Endometrial microvascular endothelial cells (primary cell): ENCODE results near the gene PRUNE2. TPM values are rescaled to one million over a fixed set of nuclear protein-coding genes. Genes with fewer than 3 reads are reported as not detected.

Experiments
- in situ Hi-C: cut with HindIII; loops from 2 replicates; pipeline ENCODE4 v1.10.0; 2017; ENCODE audit warnings: low sequenced_read_pairs, low pct_unique_long_range_greater_than_20kb; ENCODE audit errors: inconsistent ontology term
- total RNA-seq: library from RNA; depleted of rRNA; stranded (reverse); fragments of >200 nt; gene quantifications from one replicate; pipeline ENCODE4 v1.2.3, GENCODE V29; 2015; ENCODE audit errors: inconsistent ontology term

PRUNE2 gene
- total RNA-seq, 1 donor from 2014 or later = 10.8 TPM

DNA sequence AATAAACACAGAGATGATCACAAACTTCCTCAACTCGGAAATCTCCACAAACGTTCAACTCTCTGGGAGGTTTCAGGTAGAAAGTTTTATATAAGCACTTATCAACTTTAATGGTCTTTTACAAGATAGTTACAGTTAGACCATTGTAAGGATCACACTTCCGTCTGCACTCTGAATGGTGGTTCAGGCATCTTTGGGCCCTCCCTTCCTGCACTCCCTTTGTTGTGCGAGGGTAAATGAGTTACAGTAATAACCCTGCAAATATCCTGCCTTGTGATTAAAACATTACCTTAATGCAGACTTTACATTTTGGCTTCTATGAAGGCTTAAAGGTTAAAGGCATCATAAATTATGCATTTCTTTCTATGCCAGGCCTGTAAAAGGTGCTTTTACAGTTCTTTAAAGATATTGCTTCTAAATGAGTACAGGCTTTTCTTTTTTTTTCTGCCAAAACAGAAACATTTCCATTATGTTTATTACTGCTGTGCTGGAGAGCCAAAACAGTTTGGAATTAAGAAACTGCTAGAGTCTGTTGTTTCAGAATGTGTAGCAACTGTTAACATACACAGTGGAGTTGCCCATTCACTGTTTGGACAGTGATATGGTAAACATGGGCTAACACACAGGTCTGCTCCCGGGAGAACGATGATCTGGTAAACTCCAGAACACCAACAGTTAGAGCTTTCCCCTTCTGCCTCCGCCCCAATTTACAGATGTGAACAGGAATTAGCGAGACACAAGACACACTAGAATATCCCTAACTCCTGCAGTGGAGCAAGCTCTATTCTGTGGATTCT, 1.1 kb downstream of the PRUNE2 start:
- in situ Hi-C loops = no loop called here

- in situ Hi-C loops = no loop called here
Observed at GRCh38 chr9:76902395-76902794, 3.5 kb downstream of the PRUNE2 start.

DNA sequence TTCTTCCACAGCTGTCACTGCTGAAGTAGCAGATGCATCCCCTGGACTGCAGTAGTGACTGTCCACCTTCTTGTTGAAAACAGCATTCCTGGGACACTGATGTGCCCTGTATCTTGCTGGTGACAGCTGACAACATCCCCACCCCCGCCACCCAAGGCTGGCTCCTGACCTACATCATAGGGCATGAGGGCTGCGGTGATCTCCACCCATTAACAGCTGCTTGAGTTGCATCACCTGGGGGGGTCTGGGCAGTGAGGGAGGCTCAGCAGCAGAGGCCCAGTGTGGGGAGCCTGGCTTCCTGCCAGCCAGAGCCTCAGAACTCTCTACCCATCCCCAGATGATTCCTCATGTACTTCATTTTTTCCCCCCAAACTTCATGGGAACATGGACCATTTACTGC, 4.1 kb downstream of the PRUNE2 start:
- in situ Hi-C loops = no loop called here

GRCh38 chr9:76900884-76901440, 5.0 kb downstream of the PRUNE2 start:
- in situ Hi-C loops = no loop called here

DNA sequence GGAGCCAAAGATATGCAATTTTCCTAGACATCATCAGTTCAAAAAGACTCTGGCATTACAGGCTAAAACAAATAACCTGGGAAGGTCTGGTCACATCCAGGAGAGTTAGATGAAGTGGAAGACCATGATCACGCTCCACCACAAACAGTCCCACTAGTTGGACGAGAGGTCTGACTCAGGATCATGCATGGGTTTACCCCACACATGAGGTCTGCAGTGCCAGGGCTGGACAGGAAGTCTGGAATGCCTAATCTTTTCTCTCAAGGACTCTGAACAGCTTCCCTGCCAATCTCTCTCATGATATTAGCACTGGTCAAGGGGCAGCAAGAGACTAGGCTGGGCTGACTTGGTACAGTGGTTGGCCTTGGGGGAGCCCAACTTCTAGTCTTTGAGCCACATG, 7.1 kb downstream of the PRUNE2 start:
- in situ Hi-C loops = no loop called here

DNA sequence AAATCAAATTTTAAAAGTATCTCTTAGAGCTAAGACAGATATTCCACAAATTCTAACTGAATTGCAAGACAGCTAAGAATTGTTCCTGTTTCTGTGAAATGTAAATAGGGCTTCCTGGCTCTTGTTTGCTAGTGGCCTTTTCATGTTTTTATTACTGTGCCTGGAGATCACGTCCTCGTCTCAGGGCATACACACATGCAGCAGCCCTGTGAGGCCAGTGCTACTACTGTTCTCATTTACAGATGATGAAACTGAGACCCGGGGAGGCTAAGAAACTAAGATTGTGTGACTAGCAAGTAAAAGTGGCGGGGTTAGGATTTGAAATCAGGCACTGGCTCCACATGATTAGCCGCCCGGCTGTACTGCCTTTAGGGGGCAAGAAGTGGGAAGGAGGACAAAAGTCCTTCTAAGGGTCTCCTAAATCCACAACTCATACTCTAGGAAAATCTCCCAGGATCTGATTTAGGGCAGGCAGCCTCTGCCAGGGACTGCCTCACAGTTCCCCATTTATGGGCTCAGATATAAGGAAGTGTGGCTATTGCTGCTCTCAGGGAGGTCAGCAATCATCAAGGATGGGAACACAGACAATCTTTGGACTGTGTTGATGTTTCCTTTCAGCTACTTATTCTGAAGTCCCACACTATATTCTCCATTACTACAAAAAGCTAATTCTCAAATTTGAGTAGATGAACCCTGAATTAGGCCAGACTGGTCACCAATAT, 7.9 kb downstream of the PRUNE2 start:
- in situ Hi-C loops = no loop called here

DNA sequence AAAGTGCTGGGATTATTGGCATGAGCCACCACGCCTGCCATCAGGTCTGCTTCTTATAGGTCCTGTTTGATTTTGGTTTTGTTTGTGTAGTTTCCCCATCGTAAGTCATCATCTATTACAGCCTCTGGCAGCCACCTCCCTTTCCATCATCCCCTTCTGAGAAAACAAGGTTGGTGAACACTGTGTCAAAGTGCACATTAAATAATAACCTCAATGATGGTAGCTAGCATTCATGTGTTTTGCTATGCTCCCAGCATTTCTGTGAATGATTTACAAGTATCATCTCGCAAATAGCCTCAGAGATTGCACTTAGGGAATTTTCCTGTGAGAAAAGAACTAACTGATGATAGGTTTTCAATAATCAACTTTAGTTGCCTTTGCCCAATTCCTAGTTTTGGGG, 9.9 kb downstream of the PRUNE2 start:
- in situ Hi-C loops = no loop called here

DNA sequence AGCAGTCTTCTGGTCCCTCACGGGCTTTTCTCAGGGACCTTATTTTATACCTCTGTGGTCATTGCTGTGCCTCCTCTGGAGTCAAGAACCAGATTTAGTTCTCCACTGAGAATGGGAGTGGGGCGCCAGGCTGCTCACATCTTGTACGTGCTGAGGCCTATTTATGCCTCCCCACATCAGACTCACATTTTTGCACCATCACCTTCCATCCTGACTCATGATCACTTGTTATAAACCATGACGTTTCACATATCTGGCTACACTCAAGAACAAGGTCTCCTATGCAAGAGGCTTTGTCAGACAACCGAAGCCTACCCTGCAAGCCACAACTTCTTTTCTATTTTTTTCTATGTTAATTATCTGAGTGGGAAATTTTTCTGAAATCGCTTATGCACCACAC, 10.7 kb downstream of the PRUNE2 start:
- in situ Hi-C loops = no loop called here

DNA sequence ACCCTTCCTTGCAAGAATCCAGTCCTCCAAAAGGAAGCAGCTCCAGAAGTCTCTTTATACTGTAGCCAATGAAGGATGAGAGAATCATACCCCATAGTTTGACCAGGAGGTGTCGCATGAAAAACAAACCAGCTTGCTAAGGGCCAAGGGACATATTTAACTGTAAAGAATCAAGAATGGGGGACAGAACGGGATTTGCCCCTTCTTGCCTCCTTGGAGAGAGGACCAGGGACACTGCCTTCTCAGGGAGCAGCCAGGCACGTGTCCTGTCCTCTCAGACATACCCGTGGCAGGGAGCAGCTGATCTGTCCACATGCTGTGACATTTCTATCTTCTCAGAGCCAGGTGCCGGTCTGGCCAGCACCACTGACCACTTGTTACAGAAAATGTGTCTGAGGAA, 11.7 kb downstream of the PRUNE2 start:
- in situ Hi-C loops = no loop called here

- in situ Hi-C loops = no loop called here
Observed at GRCh38 chr9:76893395-76893932, 12.4 kb downstream of the PRUNE2 start.

DNA sequence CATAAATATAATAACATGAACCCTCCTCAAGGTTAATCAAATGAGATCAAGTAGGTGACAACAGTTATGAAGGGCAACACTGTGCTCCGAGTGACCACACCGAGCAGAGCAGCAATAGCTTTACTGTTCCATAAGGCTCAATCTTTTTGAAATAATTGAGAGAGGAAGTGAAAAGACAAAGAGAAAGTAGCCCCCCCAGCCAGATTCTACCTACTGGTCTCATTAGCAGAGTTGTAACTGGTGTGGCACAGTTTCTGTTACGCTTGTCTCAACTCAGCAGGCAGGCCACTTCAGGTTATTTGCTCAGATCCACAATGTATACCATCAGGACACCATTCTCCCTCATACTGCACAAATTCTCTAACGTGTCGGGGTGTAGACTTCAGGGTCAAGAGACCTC, 14.0 kb downstream of the PRUNE2 start:
- in situ Hi-C loops = no loop called here

DNA sequence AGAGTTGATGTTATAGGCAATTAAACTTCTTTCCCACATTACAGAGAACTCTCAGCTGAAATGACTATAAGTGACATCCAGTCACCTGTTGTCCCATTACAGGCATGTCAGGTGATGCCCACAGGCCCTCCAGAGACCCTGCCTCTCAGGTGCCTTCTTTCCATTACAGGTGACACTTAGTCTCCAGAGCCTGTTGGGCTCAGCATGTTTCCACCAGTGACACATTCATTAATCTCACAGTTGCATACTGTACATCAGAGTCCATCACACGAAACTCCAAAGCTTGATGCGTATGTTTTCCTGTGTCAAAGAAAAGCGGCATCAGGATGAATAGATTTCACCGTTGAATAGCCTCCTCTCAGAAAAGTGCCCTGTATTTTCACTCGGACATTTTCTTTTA, 14.6 kb downstream of the PRUNE2 start:
- in situ Hi-C loops = no loop called here

GRCh38 chr9:76887951-76888350, 18.0 kb downstream of the PRUNE2 start:
- in situ Hi-C loops = no loop called here

DNA sequence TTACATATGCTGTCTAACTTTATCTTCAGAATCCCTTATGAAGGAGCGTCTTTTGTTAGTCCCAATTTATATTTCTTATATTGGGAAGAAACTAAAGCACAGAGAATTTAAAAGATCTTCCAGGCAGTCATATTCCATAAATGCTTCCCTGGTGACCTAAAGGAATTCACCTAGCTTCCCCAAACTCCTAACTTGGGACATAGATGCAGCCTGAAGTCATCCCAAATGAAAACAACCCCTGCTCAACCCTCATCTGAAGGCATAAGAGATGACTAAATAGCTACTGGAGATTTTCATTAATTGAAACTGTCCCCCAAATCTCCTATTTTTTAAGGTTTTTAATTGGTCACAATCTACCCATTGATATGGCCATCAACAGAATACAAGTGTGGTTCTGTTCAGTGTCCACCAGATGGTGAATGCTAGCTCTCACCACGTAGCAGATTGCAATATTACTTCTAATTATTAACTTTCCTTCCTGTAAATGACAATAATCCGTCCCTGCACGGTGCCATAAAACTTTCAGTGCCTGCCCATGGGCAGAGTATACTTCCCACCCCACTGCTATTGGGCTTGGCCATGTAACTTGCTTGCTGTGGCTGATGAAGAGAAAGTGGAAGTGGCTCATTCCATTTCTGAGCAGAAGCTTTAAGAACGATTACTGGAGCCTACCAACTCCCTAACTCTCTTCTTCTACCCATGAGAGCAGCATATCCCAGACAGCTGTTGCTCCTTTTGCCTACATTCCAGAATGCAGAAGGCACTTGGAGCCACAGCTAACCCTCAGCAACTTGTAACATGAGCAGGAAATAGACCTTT, 18.7 kb downstream of the PRUNE2 start:
- in situ Hi-C loops = no loop called here

GRCh38 chr9:76886318-76886717, 19.6 kb downstream of the PRUNE2 start:
- in situ Hi-C loops = no loop called here

DNA sequence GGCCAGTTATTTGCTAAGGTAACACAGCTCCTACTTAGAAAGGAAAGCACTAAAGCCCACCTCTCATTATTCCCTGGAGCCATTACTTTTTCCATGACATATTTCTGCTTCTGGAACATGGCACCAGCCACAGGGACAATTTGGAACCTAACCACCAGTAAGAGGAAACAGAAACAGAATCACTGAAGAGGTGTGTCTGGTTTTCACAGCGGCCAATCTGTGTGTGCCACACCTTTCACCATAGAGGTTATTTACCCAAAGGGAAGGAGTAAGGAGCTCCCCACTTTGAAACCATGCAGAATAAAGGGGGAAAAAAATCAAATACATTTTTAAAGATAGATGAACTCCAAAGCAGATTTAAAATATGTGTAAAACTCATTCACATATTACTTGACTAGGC, 21.1 kb downstream of the PRUNE2 start:
- in situ Hi-C loops = no loop called here

DNA sequence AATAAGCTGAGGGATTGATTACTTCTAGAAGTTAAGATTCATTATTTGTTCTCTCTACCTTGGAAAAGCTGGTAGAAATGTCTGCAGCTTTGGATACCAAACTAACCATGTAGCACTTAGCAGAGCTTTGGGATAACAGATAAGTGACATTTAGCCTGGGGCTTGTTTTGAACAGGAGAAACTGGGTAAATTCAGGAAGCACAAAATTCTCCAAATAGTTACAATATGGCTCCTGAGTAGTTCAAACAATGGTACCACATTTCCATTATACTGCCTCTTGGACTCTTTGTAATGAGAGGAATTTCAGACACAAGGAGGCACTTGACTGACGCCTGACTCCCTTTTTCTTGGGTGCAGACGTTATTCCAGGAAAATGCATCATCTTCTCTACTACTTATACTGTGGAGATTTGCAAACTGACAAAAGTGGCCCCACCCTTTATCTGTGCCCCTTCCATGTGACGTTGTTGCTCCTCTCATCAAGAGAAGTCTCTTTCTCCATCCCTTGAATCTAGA, 22.5 kb downstream of the PRUNE2 start:
- in situ Hi-C loops = no loop called here

DNA sequence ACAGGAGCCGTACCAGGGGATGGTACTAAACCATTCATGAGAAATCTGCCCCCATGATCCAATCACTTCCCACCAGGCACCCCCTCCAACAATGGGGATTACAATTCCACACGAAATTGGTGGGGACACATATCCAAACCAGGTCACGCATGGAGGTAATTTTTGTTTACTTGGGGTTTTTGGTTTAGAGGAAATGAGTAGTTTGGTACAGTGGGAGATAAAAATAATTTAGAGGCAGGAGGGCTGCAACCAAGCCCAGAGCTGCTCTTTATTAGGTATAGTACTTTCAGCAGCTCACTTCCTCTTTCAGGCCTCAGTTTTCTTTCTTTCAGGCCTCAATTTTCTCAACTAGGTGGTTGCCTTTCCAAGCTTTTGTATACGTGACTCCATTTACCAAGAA, 23.2 kb downstream of the PRUNE2 start:
- in situ Hi-C loops = no loop called here

DNA sequence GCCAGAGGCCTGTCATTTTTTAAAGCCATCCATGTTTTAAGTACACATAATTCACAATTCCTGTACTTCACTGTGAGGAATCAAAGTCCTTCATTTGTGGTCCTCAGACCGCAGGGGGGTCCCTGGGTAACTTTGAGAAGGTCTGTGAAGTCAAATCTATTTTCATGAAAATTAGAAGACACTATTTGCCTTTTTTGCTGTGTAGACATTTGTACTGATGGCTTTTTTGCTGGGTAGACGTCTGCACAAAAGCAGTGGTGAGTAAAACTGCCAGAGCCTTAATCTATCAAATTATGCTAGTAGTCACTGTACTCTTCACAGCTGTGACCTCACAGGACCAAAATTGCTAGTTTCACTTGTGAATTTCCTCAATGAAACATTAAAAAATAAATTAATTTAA, 25.7 kb downstream of the PRUNE2 start:
- in situ Hi-C loops = no loop called here
